ENCODE measurements around the gene HNRNPDL. TPM values are rescaled to one million over a fixed set of nuclear protein-coding genes. Genes with fewer than 3 reads are reported as not detected.
A peak's percentile ranks its signal among the peaks of the same experiment; 100 is the strongest.

HNRNPDL gene
- total and polyA plus RNA-seq, 7 experiments from 2014 or later, result 255 to 440 (median 330) TPM

DNA sequence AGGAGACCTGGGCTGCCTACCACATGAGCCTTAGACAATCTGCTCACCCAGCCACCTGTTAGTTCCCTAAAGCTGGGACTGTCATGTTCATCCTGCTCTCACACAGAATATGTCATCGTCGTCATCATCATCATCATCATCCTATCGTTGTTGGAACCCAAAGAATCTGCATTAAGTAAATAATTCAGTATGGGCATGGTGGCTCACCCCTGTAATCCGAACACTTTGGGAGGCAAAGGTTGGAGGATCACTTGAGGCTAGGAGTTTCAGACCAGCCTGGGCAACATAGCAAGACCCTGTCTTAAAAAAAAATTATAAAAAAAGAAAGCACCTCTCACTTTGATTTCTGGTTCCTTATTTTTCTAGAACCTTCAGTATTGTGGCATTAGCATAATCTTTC, 6.5 kb upstream of the HNRNPDL start:
- ChIA-PET POLR2A (interaction anchor here (1.3 kb wide), 1 partner anchor 9 kb away, joined by 6 read pairs; no protein-coding TSS in a partner anchor), CTCF (interaction anchor here (0.7 kb wide), 1 partner anchor 1002 kb away, joined by 4 read pairs; no protein-coding TSS in a partner anchor)
- Histone ChIP-seq H3K27ac (ENCODE audit: low read depth, low read length) (no peak overlapping the region), H3K4me1 (ENCODE audit: control insufficient read depth in 2 of 2, insufficient read depth in 2 of 2, low read length in 2 of 2) (peaks cover 11 to 15% of the 10 kb centered on the region in 2 donors), H3K27me3 (ENCODE audit: control insufficient read depth in 2 of 2, insufficient read depth in 2 of 2, low read length in 2 of 2) (no peaks in the 10 kb centered on the region), H3K9me3 (ENCODE audit: control insufficient read depth in 2 of 3, low read length in 3 of 3) (no peaks in the 10 kb centered on the region), H3K4me3 (ENCODE audit: low read length) (no peak overlapping the region), H3K36me3 (ENCODE audit: control insufficient read depth in 2 of 3, insufficient read depth in 3 of 3, low read length in 3 of 3) (no peaks in the 10 kb centered on the region)
- Mint-ChIP-seq H3K4me3 (peak overlapping the region in 1 of 10 donors; percentile 27), H3K27me3 (no peaks in the 10 kb centered on the region), H3K36me3 (peaks cover 0 to 28% (median 11%) of the 10 kb centered on the region in 5 donors), H3K9me3 (no peaks in the 10 kb centered on the region), H3K27ac (peak overlapping the region in 2 of 9 donors; percentile 47 to 52), H3K4me1 (peaks cover 29 to 89% (median 74%) of the 10 kb centered on the region in 7 donors)
- ATAC-seq (no peak), DNase-seq (no peak)
- intact Hi-C loops (cut with micrococcal nuclease), result loop anchor here in 1 of 2 donors (10.0 kb wide), 2 partner anchors 778 to 848 kb away; partner anchors contain the start of gene COQ2

DNA sequence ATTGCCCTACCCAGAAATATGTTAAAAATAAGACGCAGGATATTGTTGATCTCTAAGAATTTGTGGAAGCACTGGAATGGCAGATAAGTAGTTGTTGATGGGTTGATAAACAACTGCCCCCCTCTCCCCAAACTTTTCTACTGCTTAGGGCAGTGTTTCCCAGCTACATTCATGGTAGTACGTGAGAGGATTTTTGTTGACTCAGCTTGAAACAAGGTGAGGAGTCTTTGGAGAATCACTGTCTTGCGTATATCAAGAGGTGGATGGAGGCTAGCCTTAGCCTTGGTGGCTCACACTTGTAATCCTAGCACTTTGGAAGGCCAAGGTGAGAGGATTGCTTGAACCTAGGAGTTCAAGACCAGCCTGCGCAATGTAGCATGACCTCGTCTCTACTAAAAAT, 5.9 kb upstream of the HNRNPDL start:
- peaks cover 29 to 91% (median 76%) of the 10 kb centered on the region in 7 donors for H3K4me1 Mint-ChIP-seq
- H3K4me3 Mint-ChIP-seq, result peak overlapping the region in 1 of 10 donors; percentile 27
- Histone ChIP-seq H3K27ac (ENCODE audit: low read depth, low read length) (no peak overlapping the region), H3K4me3 (ENCODE audit: low read length) (no peak overlapping the region), H3K9me3 (ENCODE audit: control insufficient read depth in 2 of 3, low read length in 3 of 3) (no peaks in the 10 kb centered on the region), H3K36me3 (ENCODE audit: control insufficient read depth in 2 of 3, insufficient read depth in 3 of 3, low read length in 3 of 3) (no peaks in the 10 kb centered on the region), H3K27me3 (ENCODE audit: control insufficient read depth in 2 of 2, insufficient read depth in 2 of 2, low read length in 2 of 2) (no peaks in the 10 kb centered on the region), H3K4me1 (ENCODE audit: control insufficient read depth in 2 of 2, insufficient read depth in 2 of 2, low read length in 2 of 2) (peaks cover 16 to 21% of the 10 kb centered on the region in 2 donors)
- intact Hi-C loops (cut with micrococcal nuclease), result loop anchor here in 1 of 2 donors (10.0 kb wide), 2 partner anchors 779 to 849 kb away; partner anchors contain the start of gene COQ2
- H3K9me3 Mint-ChIP-seq, result no peaks in the 10 kb centered on the region
- POLR2A ChIA-PET, result no interaction called here
- CTCF ChIA-PET, result no interaction called here
- peak overlapping the region in 1 of 9 donors; percentile 6 for H3K27ac Mint-ChIP-seq
- DNase-seq, result no peak
- ATAC-seq, result no peak
- H3K27me3 Mint-ChIP-seq, result no peaks in the 10 kb centered on the region
- peaks cover 0 to 27% (median 11%) of the 10 kb centered on the region in 5 donors for H3K36me3 Mint-ChIP-seq

DNA sequence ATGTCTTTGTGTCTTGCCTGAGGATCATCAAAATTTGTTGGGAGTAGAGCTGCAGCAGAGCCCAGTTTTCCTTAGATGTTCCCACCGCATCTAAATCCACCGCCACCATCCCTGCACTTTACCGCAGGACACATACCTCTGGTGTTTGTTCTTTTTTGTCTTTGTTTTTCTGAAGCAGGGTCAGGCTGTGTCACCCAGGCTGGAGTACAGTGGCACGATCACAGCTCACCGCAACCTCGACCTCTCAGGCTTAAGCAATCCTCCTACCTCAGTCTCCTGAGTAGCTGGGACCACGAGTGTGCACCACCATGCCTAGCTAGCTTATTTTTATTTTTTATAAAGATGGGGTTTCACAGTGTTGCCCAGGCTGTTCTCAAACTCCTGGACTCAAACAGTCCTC, 4.7 kb upstream of the HNRNPDL start:
- Histone ChIP-seq H3K27ac (ENCODE audit: low read depth, low read length) (no peak overlapping the region), H3K4me3 (ENCODE audit: low read length) (no peak overlapping the region), H3K4me1 (ENCODE audit: control insufficient read depth in 2 of 2, insufficient read depth in 2 of 2, low read length in 2 of 2) (peaks cover 16 to 17% of the 10 kb centered on the region in 2 donors), H3K9me3 (ENCODE audit: control insufficient read depth in 2 of 3, low read length in 3 of 3) (no peaks in the 10 kb centered on the region), H3K27me3 (ENCODE audit: control insufficient read depth in 2 of 2, insufficient read depth in 2 of 2, low read length in 2 of 2) (no peaks in the 10 kb centered on the region), H3K36me3 (ENCODE audit: control insufficient read depth in 2 of 3, insufficient read depth in 3 of 3, low read length in 3 of 3) (no peaks in the 10 kb centered on the region)
- intact Hi-C loops (cut with micrococcal nuclease), result loop anchor here in 1 of 2 donors (10.0 kb wide), 2 partner anchors 780 to 850 kb away; partner anchors contain the start of gene COQ2
- ChIA-PET CTCF (no interaction called here), POLR2A (interaction anchor here (0.6 kb wide), 1 partner anchor 1275 kb away, joined by 4 read pairs; no protein-coding TSS in a partner anchor)
- peaks cover 0 to 24% (median 11%) of the 10 kb centered on the region in 5 donors for H3K36me3 Mint-ChIP-seq
- H3K27ac Mint-ChIP-seq, result peak overlapping the region in 1 of 9 donors; percentile 80
- H3K4me3 Mint-ChIP-seq, result no peak overlapping the region
- H3K4me1 Mint-ChIP-seq, result peaks cover 29 to 83% (median 70%) of the 10 kb centered on the region in 7 donors
- no peaks in the 10 kb centered on the region for H3K9me3 Mint-ChIP-seq
- no peaks in the 10 kb centered on the region for H3K27me3 Mint-ChIP-seq
- ATAC-seq (no peak), DNase-seq (no peak)

DNA sequence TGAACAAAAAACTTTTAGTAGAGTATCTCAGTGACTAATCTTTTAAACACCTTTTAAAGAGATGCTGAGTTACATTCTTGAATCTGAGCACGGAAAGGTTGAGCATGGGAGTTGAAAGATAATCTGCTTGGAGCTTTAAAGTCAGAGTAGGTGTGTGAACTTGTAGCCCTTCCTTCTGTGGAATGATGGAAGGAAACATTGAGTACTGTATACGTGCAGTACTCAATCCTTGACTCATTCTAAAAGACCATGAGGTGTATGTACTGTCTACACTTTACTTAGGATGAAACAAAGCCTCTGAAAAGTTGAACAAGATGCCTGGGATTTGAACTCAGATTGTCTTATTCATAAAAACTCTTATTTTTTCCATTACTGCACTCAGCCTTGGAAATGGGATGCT, 3.5 kb upstream of the HNRNPDL start:
- H3K27ac Mint-ChIP-seq, result peak overlapping the region in 3 of 9 donors; percentile 21 to 25 (median 22)
- H3K36me3 Mint-ChIP-seq, result peaks cover 4 to 24% (median 14%) of the 10 kb centered on the region in 5 donors
- no peak overlapping the region for H3K27ac ChIP-seq (ENCODE audit: low read depth, low read length)
- DNase-seq (no peak), ATAC-seq (no peak)
- H3K4me3 ChIP-seq (ENCODE audit: low read length), result no peak overlapping the region
- intact Hi-C loops (cut with micrococcal nuclease), result loop anchor here in 1 of 2 donors (10.0 kb wide), 2 partner anchors 781 to 851 kb away; partner anchors contain the start of gene COQ2
- H3K4me3 Mint-ChIP-seq, result peak overlapping the region in 2 of 10 donors; percentile 14 to 56
- peaks cover 9 to 17% of the 10 kb centered on the region in 2 donors for H3K4me1 ChIP-seq (ENCODE audit: control insufficient read depth in 2 of 2, insufficient read depth in 2 of 2, low read length in 2 of 2)
- peaks cover 0 to 5% (median 0%) of the 10 kb centered on the region in 11 donors for H3K9me3 Mint-ChIP-seq
- H3K4me1 Mint-ChIP-seq, result peaks cover 23 to 76% (median 62%) of the 10 kb centered on the region in 7 donors
- peaks cover 0 to 2% (median 0%) of the 10 kb centered on the region in 5 donors for H3K27me3 Mint-ChIP-seq
- peaks cover 0 to 8% (median 0%) of the 10 kb centered on the region in 3 experiments for H3K36me3 ChIP-seq (ENCODE audit: control insufficient read depth in 2 of 3, insufficient read depth in 3 of 3, low read length in 3 of 3)
- ChIA-PET POLR2A (no interaction called here), CTCF (no interaction called here)
- no peaks in the 10 kb centered on the region for H3K27me3 ChIP-seq (ENCODE audit: control insufficient read depth in 2 of 2, insufficient read depth in 2 of 2, low read length in 2 of 2)
- H3K9me3 ChIP-seq (ENCODE audit: control insufficient read depth in 2 of 3, low read length in 3 of 3), result no peaks in the 10 kb centered on the region

DNA sequence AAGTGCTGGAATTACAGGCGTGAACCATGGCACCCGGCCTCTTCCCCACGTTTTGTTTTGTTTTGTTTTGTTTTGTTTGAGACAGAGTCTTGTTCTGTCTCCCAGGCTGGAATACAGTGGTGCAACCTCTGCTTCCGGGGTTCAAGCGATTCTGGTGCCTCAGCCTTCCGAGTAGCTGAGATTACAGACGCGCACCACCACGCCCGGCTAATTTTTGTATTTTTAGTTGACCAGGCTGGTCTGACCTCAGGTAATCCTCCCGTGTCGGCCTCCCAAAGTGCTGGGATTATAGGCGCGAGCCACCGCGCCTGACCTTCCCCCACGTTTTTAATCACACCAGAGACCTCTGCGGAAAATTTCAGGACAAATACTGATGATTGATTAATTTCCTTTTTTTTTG, 2.3 kb upstream of the HNRNPDL start:
- H3K36me3 ChIP-seq (ENCODE audit: control insufficient read depth in 2 of 3, insufficient read depth in 3 of 3, low read length in 3 of 3), result peaks cover 0 to 8% (median 0%) of the 10 kb centered on the region in 3 experiments
- DNase-seq, result no peak
- H3K9me3 ChIP-seq (ENCODE audit: control insufficient read depth in 2 of 3, low read length in 3 of 3), result no peaks in the 10 kb centered on the region
- Mint-ChIP-seq H3K9me3 (peaks cover 0 to 5% (median 0%) of the 10 kb centered on the region in 11 donors), H3K27me3 (peaks cover 0 to 2% (median 0%) of the 10 kb centered on the region in 5 donors), H3K4me1 (peaks cover 30 to 75% (median 63%) of the 10 kb centered on the region in 7 donors), H3K27ac (peak overlapping the region in 2 of 9 donors; percentile 56 to 63), H3K36me3 (peaks cover 4 to 33% (median 25%) of the 10 kb centered on the region in 5 donors), H3K4me3 (peak overlapping the region; percentile 5 to 99 (median 38))
- no peak for ATAC-seq
- ChIA-PET POLR2A (interaction anchor here (1.6 kb wide), 1 partner anchor 12 kb away, joined by 5 read pairs; no protein-coding TSS in a partner anchor), CTCF (no interaction called here)
- no peak overlapping the region for H3K4me3 ChIP-seq (ENCODE audit: low read length)
- H3K27ac ChIP-seq (ENCODE audit: low read depth, low read length), result no peak overlapping the region
- no peaks in the 10 kb centered on the region for H3K27me3 ChIP-seq (ENCODE audit: control insufficient read depth in 2 of 2, insufficient read depth in 2 of 2, low read length in 2 of 2)
- peaks cover 16 to 24% of the 10 kb centered on the region in 2 donors for H3K4me1 ChIP-seq (ENCODE audit: control insufficient read depth in 2 of 2, insufficient read depth in 2 of 2, low read length in 2 of 2)
- intact Hi-C loops (cut with micrococcal nuclease), result loop anchor here in 1 of 2 donors (10.0 kb wide), 2 partner anchors 782 to 852 kb away; partner anchors contain the start of gene COQ2

DNA sequence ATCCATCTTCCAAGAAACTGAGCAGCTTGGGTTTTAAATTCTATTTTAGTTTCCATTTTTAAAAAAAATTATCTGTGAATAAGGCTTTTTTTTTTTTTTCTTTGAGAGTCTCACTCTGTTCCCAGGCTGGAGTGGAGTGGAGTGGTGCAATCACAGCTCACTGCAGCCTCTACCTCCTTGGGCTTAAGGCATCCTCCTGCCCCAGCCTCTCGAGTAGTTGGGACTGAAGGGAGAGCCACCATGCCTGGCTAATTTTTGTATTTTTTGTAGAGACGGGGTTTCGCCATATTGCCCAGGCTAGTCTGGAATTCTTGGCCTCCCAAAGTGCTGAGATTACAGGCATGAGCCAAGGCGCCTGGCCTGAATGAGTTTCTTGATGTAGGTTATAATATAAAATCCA, 1.6 kb upstream of the HNRNPDL start:
- Histone ChIP-seq H3K27me3 (ENCODE audit: control insufficient read depth in 2 of 2, insufficient read depth in 2 of 2, low read length in 2 of 2) (no peaks in the 10 kb centered on the region), H3K4me3 (ENCODE audit: low read length) (no peak overlapping the region), H3K4me1 (ENCODE audit: control insufficient read depth in 2 of 2, insufficient read depth in 2 of 2, low read length in 2 of 2) (peaks cover 24 to 32% of the 10 kb centered on the region in 2 donors), H3K27ac (ENCODE audit: low read depth, low read length) (peak overlapping the region; percentile 99), H3K9me3 (ENCODE audit: control insufficient read depth in 2 of 3, low read length in 3 of 3) (no peaks in the 10 kb centered on the region), H3K36me3 (ENCODE audit: control insufficient read depth in 2 of 3, insufficient read depth in 3 of 3, low read length in 3 of 3) (peaks cover 2 to 11% (median 2%) of the 10 kb centered on the region in 3 experiments)
- CTCF ChIA-PET, result interaction anchor here (0.6 to 0.7 kb wide), 2 partner anchors 26 to 906 kb away, joined by 3 to 4 read pairs; no protein-coding TSS in a partner anchor
- Mint-ChIP-seq H3K27ac (peak overlapping the region in 3 of 9 donors; percentile 22 to 99 (median 59)), H3K4me1 (peaks cover 32 to 75% (median 63%) of the 10 kb centered on the region in 7 donors), H3K4me3 (peak overlapping the region; percentile 44 to 100 (median 99)), H3K27me3 (peaks cover 0 to 2% (median 0%) of the 10 kb centered on the region in 5 donors), H3K9me3 (peaks cover 0 to 5% (median 0%) of the 10 kb centered on the region in 11 donors), H3K36me3 (peaks cover 4 to 33% (median 31%) of the 10 kb centered on the region in 5 donors)
- POLR2A ChIA-PET, result interaction anchor here (0.6 to 1.6 kb wide), 9 partner anchors 13 to 1058 kb away, joined by 3 to 5 read pairs (median 4); partner anchors contain the start of gene HNRNPD
- intact Hi-C loops (cut with micrococcal nuclease), result loop anchor here in 1 of 2 donors (10.0 kb wide), 2 partner anchors 783 to 853 kb away; partner anchors contain the start of gene COQ2
- ATAC-seq (no peak), DNase-seq (no peak)
